Skeletal muscle tissue (tissue), 4 donors: ENCODE data around the gene NKX6-2. TPM values are rescaled to one million over a fixed set of nuclear protein-coding genes. Genes with fewer than 3 reads are reported as not detected.

Experiments used
- H3K27ac ChIP-seq: one replicate; pipeline ENCODE4 v1.7.0; 2013; ENCODE audit warnings: mild to moderate bottlenecking, low read depth, low read length, inconsistent platforms
- H3K27me3 ChIP-seq, 3 donors: one replicate each; pipeline ENCODE4 v1.7.0; 2013; ENCODE audit warnings: low read length in 3 of 3; ENCODE audit not compliant: control insufficient read depth in 3 of 3, insufficient read depth in 3 of 3
- H3K36me3 ChIP-seq, 3 donors: one replicate each; pipeline ENCODE4 v1.7.0; 2013; ENCODE audit warnings: low read length in 3 of 3; ENCODE audit not compliant: control insufficient read depth in 3 of 3, insufficient read depth in 3 of 3
- H3K4me1 ChIP-seq, 3 donors: one replicate each; pipeline ENCODE4 v1.7.0; 2013; ENCODE audit warnings: low read length in 3 of 3, mild to moderate bottlenecking in 3 of 3; ENCODE audit not compliant: control insufficient read depth in 3 of 3, insufficient read depth in 3 of 3
- H3K4me3 ChIP-seq, 3 donors: one replicate each; pipeline ENCODE4 v1.7.0; 2013; ENCODE audit warnings: low read length in 3 of 3
- H3K9ac ChIP-seq, 3 donors: one replicate each; pipeline ENCODE4 v1.7.0; 2013; ENCODE audit warnings: low read length in 3 of 3, mild to moderate bottlenecking in 3 of 3, moderate library complexity in 2 of 3, low read depth in 1 of 3
- H3K9me3 ChIP-seq, 3 donors: one replicate each; pipeline ENCODE4 v1.7.0; 2013; ENCODE audit warnings: low read length in 3 of 3; ENCODE audit not compliant: control insufficient read depth in 3 of 3
- total RNA-seq: library from RNA; depleted of rRNA; stranded (reverse); fragments of >200 nt; gene quantifications from one replicate; pipeline ENCODE4 v1.2.3, GENCODE V29; 2014
- donor health status: Osteomylitis.

Gene NKX6-2
- total RNA-seq, 1 donor from 2014 or later, result not detected

- H3K9me3 ChIP-seq, result no peaks in the 10 kb centered on the region
- H3K36me3 ChIP-seq, result peaks cover 12 to 23% (median 22%) of the 10 kb centered on the region in 3 donors
- H3K27ac ChIP-seq, result no peak overlapping the region
- no peaks in the 10 kb centered on the region for H3K27me3 ChIP-seq
- H3K4me1 ChIP-seq, result no peaks in the 10 kb centered on the region
- H3K9ac ChIP-seq, result no peak overlapping the region
- H3K4me3 ChIP-seq, result no peak overlapping the region
Measured at GRCh38 chr10:132749371-132749795, 36.6 kb downstream of the NKX6-2 start.

- Histone ChIP-seq H3K27ac (no peak overlapping the region), H3K4me3 (no peak overlapping the region), H3K9me3 (no peaks in the 10 kb centered on the region), H3K4me1 (no peaks in the 10 kb centered on the region), H3K9ac (no peak overlapping the region), H3K27me3 (no peaks in the 10 kb centered on the region), H3K36me3 (peaks cover 12 to 17% (median 16%) of the 10 kb centered on the region in 3 donors)
Measured at GRCh38 chr10:132748545-132749370, 37.2 kb downstream of the NKX6-2 start.

- H3K27me3 ChIP-seq, result no peaks in the 10 kb centered on the region
- peaks cover 12 to 17% (median 16%) of the 10 kb centered on the region in 3 donors for H3K36me3 ChIP-seq
- H3K27ac ChIP-seq, result no peak overlapping the region
- H3K4me3 ChIP-seq, result no peak overlapping the region
- no peaks in the 10 kb centered on the region for H3K9me3 ChIP-seq
- H3K9ac ChIP-seq, result no peak overlapping the region
- no peaks in the 10 kb centered on the region for H3K4me1 ChIP-seq
Measured at GRCh38 chr10:132748135-132748534, 37.8 kb downstream of the NKX6-2 start.

GRCh38 chr10:132746801-132747625, 38.9 kb downstream of the NKX6-2 start:
- no peaks in the 10 kb centered on the region for H3K4me1 ChIP-seq
- H3K27me3 ChIP-seq, result no peaks in the 10 kb centered on the region
- H3K9me3 ChIP-seq, result no peaks in the 10 kb centered on the region
- no peak overlapping the region for H3K27ac ChIP-seq
- H3K9ac ChIP-seq, result no peak overlapping the region
- peaks cover 12 to 17% (median 13%) of the 10 kb centered on the region in 3 donors for H3K36me3 ChIP-seq
- H3K4me3 ChIP-seq, result no peak overlapping the region

GRCh38 chr10:132746386-132746785, 39.6 kb downstream of the NKX6-2 start:
- Histone ChIP-seq H3K27ac (no peak overlapping the region), H3K27me3 (no peaks in the 10 kb centered on the region), H3K36me3 (peaks cover 13 to 19% (median 14%) of the 10 kb centered on the region in 3 donors), H3K4me3 (no peak overlapping the region), H3K9ac (no peak overlapping the region), H3K9me3 (no peaks in the 10 kb centered on the region), H3K4me1 (no peaks in the 10 kb centered on the region)

- no peaks in the 10 kb centered on the region for H3K9me3 ChIP-seq
- peaks cover 13 to 19% (median 13%) of the 10 kb centered on the region in 3 donors for H3K36me3 ChIP-seq
- no peaks in the 10 kb centered on the region for H3K27me3 ChIP-seq
- H3K4me3 ChIP-seq, result no peak overlapping the region
- no peaks in the 10 kb centered on the region for H3K4me1 ChIP-seq
- no peak overlapping the region for H3K9ac ChIP-seq
- H3K27ac ChIP-seq, result no peak overlapping the region
Measured at GRCh38 chr10:132745971-132746370, 40.0 kb downstream of the NKX6-2 start.

- Histone ChIP-seq H3K9ac (no peak overlapping the region), H3K4me1 (no peaks in the 10 kb centered on the region), H3K36me3 (peaks cover 11 to 15% (median 12%) of the 10 kb centered on the region in 3 donors)
Measured at GRCh38 chr10:132745511-132745910, 40.4 kb downstream of the NKX6-2 start.

GRCh38 chr10:132744839-132745238, 41.1 kb downstream of the NKX6-2 start:
- Histone ChIP-seq H3K36me3 (peaks cover 6 to 10% (median 6%) of the 10 kb centered on the region in 3 donors), H3K4me1 (no peaks in the 10 kb centered on the region), H3K27me3 (no peaks in the 10 kb centered on the region), H3K27ac (no peak overlapping the region), H3K9me3 (no peaks in the 10 kb centered on the region), H3K9ac (no peak overlapping the region), H3K4me3 (no peak overlapping the region)

More at GRCh38 chr10:132745511-132745910, 40.4 kb downstream of the NKX6-2 start:
- H3K9me3 ChIP-seq, result no peaks in the 10 kb centered on the region
- no peaks in the 10 kb centered on the region for H3K27me3 ChIP-seq
- H3K4me3 ChIP-seq, result no peak overlapping the region
- H3K27ac ChIP-seq, result no peak overlapping the region

- H3K4me1 ChIP-seq, result no peaks in the 10 kb centered on the region
- H3K27ac ChIP-seq, result no peak overlapping the region
- no peak overlapping the region for H3K4me3 ChIP-seq
- no peaks in the 10 kb centered on the region for H3K27me3 ChIP-seq
- peaks cover 0 to 5% (median 3%) of the 10 kb centered on the region in 3 donors for H3K36me3 ChIP-seq
- H3K9ac ChIP-seq, result no peak overlapping the region
- H3K9me3 ChIP-seq, result no peaks in the 10 kb centered on the region
Measured at GRCh38 chr10:132743925-132744490, 41.9 kb downstream of the NKX6-2 start.
